Measurements from ENCODE around the gene NFKBIL1. TPM values are rescaled to one million over a fixed set of nuclear protein-coding genes. Genes with fewer than 3 reads are reported as not detected.

NFKBIL1 gene
- total and polyA plus RNA-seq, 9 of the 15 experiments (the other 6 are each of a cell fraction or from before 2014, with no cell fraction given): 0.49 to 33.1 (median 7.6) TPM

DNA sequence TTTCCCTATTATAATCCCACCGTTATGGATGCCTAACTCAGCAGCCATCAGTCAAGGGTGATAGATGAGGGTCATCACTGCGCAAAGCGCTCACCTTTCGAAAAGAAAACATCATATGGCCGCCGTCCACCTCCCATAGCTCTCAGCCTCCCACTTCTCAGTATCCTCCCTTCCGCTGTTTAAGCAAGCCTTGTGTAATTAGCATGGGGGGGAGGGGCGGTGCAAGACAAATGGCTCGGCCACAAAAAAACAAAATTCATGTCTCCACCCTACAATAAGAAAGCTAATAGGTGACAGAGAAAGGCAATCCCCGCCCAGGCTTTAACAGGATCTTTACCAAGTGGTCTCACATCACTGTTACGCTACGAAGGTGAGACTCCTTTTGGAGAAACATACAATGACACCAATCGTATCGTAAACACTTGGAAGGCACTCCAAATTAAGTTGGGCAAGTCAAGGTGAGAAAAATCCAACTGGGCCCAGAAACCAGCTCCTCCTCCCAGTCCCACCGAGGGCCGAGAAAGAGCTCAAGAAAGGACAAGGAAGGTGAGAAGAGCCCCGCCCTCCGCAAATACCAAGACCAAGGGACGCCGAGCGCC is 6.2 kb upstream of the NFKBIL1 start (continued):
- TF ChIP-seq, protein P1, sequence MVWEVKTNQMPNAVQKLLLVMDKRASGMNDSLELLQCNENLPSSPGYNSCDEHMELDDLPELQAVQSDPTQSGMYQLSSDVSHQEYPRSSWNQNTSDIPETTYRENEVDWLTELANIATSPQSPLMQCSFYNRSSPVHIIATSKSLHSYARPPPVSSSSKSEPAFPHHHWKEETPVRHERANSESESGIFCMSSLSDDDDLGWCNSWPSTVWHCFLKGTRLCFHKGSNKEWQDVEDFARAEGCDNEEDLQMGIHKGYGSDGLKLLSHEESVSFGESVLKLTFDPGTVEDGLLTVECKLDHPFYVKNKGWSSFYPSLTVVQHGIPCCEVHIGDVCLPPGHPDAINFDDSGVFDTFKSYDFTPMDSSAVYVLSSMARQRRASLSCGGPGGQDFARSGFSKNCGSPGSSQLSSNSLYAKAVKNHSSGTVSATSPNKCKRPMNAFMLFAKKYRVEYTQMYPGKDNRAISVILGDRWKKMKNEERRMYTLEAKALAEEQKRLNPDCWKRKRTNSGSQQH (CRISPR knock-in tag; IDR thresholded peaks at IDR 0.05): no peak
- peak; percentile 13; the same call in 1 of the 2 replicates for TF ChIP-seq LCOR (CRISPR knock-in tag; IDR thresholded peaks at IDR 0.05)
- no peak for TF ChIP-seq U2AF2 (optimal IDR thresholded peaks at IDR 0.05; ENCODE audit: low read depth, low read length)
- no peak for TF ChIP-seq ZNF408 (CRISPR knock-in tag; IDR thresholded peaks at IDR 0.05; ENCODE audit: low read depth)
- no peak for TF ChIP-seq SMAD3 (CRISPR knock-in tag; conservative IDR thresholded peaks at IDR 0.05)
- 0 out of 2 replicates have a peak, but pooled peaks have one; percentile 12 for TF ChIP-seq ZNF175 (CRISPR knock-in tag; IDR thresholded peaks at IDR 0.05; ENCODE audit: low read depth)
- TF ChIP-seq, protein P2, sequence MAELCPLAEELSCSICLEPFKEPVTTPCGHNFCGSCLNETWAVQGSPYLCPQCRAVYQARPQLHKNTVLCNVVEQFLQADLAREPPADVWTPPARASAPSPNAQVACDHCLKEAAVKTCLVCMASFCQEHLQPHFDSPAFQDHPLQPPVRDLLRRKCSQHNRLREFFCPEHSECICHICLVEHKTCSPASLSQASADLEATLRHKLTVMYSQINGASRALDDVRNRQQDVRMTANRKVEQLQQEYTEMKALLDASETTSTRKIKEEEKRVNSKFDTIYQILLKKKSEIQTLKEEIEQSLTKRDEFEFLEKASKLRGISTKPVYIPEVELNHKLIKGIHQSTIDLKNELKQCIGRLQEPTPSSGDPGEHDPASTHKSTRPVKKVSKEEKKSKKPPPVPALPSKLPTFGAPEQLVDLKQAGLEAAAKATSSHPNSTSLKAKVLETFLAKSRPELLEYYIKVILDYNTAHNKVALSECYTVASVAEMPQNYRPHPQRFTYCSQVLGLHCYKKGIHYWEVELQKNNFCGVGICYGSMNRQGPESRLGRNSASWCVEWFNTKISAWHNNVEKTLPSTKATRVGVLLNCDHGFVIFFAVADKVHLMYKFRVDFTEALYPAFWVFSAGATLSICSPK (IDR thresholded peaks at IDR 0.05; ENCODE audit: borderline replicate concordance): no peak
- no peak for TF ChIP-seq MTF1 (CRISPR knock-in tag; IDR thresholded peaks at IDR 0.05; ENCODE audit: borderline replicate concordance)
- no peak for TF ChIP-seq POU5F1 (IDR thresholded peaks at IDR 0.05; ENCODE audit: borderline replicate concordance, low read depth, low read length, partially characterized antibody)
- TF ChIP-seq ZNF165 (CRISPR knock-in tag; IDR thresholded peaks at IDR 0.05; ENCODE audit: borderline replicate concordance): no peak
- TF ChIP-seq, protein P3, sequence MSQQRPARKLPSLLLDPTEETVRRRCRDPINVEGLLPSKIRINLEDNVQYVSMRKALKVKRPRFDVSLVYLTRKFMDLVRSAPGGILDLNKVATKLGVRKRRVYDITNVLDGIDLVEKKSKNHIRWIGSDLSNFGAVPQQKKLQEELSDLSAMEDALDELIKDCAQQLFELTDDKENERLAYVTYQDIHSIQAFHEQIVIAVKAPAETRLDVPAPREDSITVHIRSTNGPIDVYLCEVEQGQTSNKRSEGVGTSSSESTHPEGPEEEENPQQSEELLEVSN (IDR thresholded peaks at IDR 0.05; ENCODE audit: borderline replicate concordance in 1 of 2, extremely low read depth in 1 of 2, insufficient read depth in 1 of 2, insufficient read length in 1 of 2, low read depth in 1 of 2, low read length in 1 of 2, poor library complexity in 1 of 2, severe bottlenecking in 1 of 2): no peak
- no peak for TF ChIP-seq POLR2G (IDR thresholded peaks at IDR 0.05; ENCODE audit: low read depth, low read length)
- TF ChIP-seq, protein P4, sequence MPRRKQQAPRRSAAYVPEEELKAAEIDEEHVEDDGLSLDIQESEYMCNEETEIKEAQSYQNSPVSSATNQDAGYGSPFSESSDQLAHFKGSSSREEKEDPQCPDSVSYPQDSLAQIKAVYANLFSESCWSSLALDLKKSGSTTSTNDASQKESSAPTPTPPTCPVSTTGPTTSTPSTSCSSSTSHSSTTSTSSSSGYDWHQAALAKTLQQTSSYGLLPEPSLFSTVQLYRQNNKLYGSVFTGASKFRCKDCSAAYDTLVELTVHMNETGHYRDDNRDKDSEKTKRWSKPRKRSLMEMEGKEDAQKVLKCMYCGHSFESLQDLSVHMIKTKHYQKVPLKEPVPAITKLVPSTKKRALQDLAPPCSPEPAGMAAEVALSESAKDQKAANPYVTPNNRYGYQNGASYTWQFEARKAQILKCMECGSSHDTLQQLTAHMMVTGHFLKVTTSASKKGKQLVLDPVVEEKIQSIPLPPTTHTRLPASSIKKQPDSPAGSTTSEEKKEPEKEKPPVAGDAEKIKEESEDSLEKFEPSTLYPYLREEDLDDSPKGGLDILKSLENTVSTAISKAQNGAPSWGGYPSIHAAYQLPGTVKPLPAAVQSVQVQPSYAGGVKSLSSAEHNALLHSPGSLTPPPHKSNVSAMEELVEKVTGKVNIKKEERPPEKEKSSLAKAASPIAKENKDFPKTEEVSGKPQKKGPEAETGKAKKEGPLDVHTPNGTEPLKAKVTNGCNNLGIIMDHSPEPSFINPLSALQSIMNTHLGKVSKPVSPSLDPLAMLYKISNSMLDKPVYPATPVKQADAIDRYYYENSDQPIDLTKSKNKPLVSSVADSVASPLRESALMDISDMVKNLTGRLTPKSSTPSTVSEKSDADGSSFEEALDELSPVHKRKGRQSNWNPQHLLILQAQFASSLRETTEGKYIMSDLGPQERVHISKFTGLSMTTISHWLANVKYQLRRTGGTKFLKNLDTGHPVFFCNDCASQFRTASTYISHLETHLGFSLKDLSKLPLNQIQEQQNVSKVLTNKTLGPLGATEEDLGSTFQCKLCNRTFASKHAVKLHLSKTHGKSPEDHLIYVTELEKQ (CRISPR knock-in tag; IDR thresholded peaks at IDR 0.05): no peak
- no peak for TF ChIP-seq ETS2 (tag; IDR thresholded peaks at IDR 0.05; ENCODE audit: borderline replicate concordance, poor library complexity, severe bottlenecking)
- peak; percentile 67; the same call in 1 of the 2 replicates for TF ChIP-seq RNF2 (IDR thresholded peaks at IDR 0.05)
- 0 out of 2 replicates have a peak, but pooled peaks have one; percentile 62 for TF ChIP-seq ZNF431 (CRISPR knock-in tag; IDR thresholded peaks at IDR 0.05)
- TF ChIP-seq NR2C2 (CRISPR knock-in tag; IDR thresholded peaks at IDR 0.05): no peak
- no peak for TF ChIP-seq NR2C2 (tag; IDR thresholded peaks at IDR 0.05)
